ENCODE results near the gene APOBR.
"Not testable (repeated sequence)": the region's sequence is repeated elsewhere in the genome, so short reads cannot be mapped to it uniquely, and the experiment has no call there.

Gene APOBR

DNA sequence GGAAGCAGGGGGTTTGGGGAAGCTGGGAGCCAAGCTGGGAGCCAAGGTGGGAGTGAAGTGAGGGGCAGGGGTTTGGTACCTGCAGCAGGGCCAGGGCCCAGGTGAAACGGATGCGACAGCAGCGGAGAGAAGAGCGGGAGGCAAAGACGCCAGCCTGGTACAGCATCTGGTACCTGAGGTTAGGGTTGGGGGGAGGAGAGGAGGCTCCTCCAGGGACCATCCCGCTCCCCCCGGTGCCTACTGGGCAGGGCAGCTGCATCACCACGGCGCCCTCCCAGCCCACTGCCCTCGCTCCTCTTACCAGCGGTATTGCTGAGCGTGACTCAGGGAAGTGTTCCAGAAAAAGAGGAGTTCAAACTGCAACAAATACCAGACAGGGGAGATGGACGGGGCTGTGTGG, 12.4 kb upstream of the APOBR start:
- TF ChIP-seq, protein P1, sequence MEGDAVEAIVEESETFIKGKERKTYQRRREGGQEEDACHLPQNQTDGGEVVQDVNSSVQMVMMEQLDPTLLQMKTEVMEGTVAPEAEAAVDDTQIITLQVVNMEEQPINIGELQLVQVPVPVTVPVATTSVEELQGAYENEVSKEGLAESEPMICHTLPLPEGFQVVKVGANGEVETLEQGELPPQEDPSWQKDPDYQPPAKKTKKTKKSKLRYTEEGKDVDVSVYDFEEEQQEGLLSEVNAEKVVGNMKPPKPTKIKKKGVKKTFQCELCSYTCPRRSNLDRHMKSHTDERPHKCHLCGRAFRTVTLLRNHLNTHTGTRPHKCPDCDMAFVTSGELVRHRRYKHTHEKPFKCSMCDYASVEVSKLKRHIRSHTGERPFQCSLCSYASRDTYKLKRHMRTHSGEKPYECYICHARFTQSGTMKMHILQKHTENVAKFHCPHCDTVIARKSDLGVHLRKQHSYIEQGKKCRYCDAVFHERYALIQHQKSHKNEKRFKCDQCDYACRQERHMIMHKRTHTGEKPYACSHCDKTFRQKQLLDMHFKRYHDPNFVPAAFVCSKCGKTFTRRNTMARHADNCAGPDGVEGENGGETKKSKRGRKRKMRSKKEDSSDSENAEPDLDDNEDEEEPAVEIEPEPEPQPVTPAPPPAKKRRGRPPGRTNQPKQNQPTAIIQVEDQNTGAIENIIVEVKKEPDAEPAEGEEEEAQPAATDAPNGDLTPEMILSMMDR (conservative IDR thresholded peaks at IDR 0.05; ENCODE audit: low read depth, low read length) = no peak
- no peak overlapping the region for H3K4me3 ChIP-seq (ENCODE audit: low read depth, low read length)
- no peak for DNase-seq (ENCODE audit: low read depth)

GRCh38 chr16:28483361-28483760, 11.1 kb upstream of the APOBR start:
- not testable (repeated sequence) for H3K4me3 ChIP-seq (ENCODE audit: low read depth, low read length); DNase-seq (ENCODE audit: low read depth)

DNA sequence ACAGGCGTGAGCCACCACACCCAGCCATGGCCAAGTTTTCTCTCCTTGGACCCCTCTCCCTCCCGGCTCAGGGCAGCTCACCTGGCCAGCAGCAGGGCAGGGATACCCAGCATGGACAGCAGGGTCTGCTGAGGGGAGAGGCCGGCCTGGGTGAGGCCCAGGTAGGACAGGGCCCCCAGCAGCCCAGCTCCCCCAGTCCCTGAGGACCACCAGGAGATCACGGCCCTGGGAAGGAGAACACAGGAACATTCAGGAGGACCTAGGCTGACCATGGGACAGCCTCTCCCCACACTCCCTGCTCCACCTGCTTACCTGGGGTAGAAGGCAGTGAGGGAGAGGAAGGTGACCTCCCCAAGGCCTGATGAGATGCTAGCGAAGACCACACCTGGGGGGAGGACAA, 8.2 kb upstream of the APOBR start:
- DNase-seq (ENCODE audit: low read depth) = no peak
- H3K4me3 ChIP-seq (ENCODE audit: low read depth, low read length) = no peak overlapping the region
- TF ChIP-seq, protein P1 (conservative IDR thresholded peaks at IDR 0.05; ENCODE audit: low read depth, low read length) = no peak

GRCh38 chr16:28491230-28491969, 3.0 kb upstream of the APOBR start:
- TF ChIP-seq, protein P1 (conservative IDR thresholded peaks at IDR 0.05; ENCODE audit: low read depth, low read length) = peak; percentile 53
- peak overlapping the region; percentile 98 for H3K4me3 ChIP-seq (ENCODE audit: low read depth, low read length)
- peak; percentile 11 for DNase-seq (ENCODE audit: low read depth)

DNA sequence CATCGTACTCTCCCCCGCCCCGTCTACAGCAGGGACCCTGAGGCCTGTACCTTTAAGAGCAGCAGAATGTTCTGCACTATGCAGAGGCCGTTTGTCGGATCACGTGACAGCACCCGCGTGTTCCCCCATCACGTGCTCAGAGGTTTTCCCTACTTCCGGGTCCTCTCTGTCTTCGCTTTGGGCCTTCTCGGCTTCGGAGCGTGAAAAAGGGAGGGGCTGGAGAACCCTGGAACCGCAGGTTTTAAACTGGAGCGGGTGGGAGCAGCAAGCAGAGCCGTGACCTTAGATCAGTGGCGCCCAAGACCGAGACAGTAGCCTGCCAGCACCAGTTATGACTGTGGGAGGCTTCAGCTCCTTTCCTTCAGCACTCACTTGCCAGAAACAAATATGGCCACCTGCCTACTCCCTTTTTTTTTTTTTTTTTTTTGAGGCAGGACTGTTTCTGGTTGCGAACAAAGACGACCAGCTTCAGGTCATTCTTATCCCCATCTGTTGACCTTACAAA, 2.4 kb upstream of the APOBR start, which contains the start of gene CLN3:
CLN3 (minus strand) TSS at position 105 of the 505 bp plus-strand sequence. CDS start 315 bp downstream, outside the sequence.
- TF ChIP-seq, protein P1 (conservative IDR thresholded peaks at IDR 0.05; ENCODE audit: low read depth, low read length) = no peak
- H3K4me3 ChIP-seq (ENCODE audit: low read depth, low read length) = peak within 1 kb of the TSS; percentile 98
- DNase-seq (ENCODE audit: low read depth) = peak; percentile 98

DNA sequence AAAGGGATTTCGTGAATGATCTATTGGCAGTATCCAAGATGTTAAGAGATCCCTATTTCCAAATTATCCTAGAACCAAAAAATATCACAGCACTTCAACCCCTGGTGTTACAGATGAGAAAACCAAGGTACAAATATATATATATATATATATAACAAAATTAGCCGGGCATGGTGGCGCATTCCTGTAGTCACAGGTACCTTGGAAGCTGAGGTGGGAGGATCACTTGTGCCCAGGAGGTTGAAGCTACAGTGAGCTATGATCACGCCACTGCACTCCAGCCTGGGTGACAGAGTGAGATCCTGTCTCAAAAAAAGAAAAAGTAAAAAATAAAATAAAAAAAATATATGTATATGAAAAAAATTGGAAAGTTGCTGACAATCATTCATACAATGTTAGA, 1.9 kb upstream of the APOBR start:
- DNase-seq (ENCODE audit: low read depth) = no peak
- peak overlapping the region; percentile 98 for H3K4me3 ChIP-seq (ENCODE audit: low read depth, low read length)
- TF ChIP-seq, protein P1 (conservative IDR thresholded peaks at IDR 0.05; ENCODE audit: low read depth, low read length) = no peak

DNA sequence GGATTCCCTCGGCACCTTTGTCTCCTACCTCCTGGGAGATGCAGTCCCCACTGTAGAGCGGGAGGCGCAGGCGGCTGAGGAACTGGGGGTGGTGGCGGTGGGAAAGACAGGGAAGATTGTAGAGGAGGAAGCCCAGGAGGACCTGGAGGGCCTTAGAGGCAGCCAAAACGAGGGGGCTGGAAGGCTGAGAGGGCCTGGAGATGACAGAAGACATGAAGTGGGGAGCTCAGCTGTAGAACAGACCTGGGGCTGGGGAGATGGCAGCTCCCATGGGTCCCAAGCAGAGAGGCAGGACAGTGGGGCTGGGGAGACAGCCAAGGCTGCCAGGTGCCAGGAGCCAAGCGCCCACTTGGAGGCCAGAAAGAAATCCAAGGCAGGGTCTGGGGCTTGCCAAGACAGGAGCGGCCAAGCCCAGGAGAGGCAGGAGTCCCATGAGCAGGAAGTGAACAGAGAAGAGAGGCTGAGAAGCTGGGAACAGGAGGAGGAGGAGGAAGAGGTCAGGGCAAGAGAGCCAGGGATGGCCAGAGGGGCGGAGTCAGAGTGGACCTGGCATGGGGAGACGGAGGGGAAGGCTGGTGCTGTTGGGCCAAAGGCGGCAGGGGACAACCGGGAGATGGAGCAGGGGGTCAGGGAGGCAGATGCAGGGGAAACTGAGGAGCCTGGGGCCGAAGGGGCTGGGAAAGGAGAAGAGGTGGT, 803 bp downstream of the APOBR start:
- TF ChIP-seq, protein P1 (conservative IDR thresholded peaks at IDR 0.05; ENCODE audit: low read depth, low read length) = no peak
- no peak for DNase-seq (ENCODE audit: low read depth)

More for the DNA sequence above, 803 bp downstream of the APOBR start:
- H3K4me3 ChIP-seq (ENCODE audit: low read depth, low read length) = no peak overlapping the region
